ENCODE data around the gene BORCS6.

BORCS6 gene

DNA sequence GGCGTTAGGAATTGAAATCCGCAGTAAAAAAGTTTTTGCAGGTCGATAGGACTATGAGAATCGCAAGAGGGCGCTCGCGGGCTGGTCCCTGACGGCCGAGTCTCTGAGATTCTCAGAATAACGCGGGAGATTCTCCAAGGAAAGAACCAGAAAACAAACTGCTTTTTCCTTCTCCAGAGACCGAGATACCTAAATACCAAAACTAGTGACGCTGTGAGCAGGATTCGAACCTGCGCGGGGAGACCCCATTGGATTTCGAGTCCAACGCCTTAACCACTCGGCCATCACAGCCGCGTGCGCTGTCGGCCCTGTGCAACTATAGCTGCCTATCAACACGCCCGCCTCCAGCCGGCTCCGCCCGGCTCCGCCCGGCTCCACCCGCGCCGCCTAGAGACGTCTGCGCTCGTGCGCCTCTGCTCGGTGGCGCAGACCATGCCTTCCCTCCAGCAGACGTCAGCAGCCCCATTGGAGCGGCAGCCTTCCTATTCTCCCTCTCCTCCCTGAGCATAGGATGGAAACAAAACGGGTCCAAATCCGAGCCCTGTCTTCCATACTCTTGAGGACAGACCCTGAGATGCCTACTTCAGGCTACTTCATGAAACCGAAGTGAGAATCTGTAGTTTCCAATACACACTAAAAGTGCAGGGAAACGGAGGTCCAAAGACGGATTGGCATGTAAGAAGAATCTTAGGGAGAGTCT lies 51.2 kb downstream of the BORCS6 start:
- peak; percentile 80 for TF ChIP-seq CTCF (IDR thresholded peaks at IDR 0.05; ENCODE audit: insufficient read depth, low read depth, low read length, missing control alignments)

DNA sequence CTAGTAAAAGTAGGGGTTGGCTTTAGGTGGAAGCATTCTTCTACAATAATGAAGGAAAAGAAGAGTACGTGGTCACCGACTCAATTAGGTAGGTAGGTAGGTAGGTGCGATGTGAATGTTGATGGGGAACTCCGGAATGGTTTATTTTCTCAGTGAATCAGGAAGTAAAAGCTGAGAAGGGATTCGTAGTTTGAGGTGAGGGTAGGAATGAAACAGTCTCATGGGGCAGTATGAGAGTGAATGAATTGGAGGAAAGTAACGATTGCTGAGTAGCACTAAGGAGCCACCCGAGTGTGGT lies 51.7 kb downstream of the BORCS6 start:
- DNase-seq (ENCODE audit: low read depth), result no peak
- TF ChIP-seq CTCF (IDR thresholded peaks at IDR 0.05; ENCODE audit: insufficient read depth, low read depth, low read length, missing control alignments), result no peak
- peak overlapping the region; percentile 77 for H3K4me3 ChIP-seq (ENCODE audit: low read depth, low read length)

More for the DNA sequence above, 51.2 kb downstream of the BORCS6 start:
- DNase-seq (ENCODE audit: low read depth), result peak; percentile 97
- H3K4me3 ChIP-seq (ENCODE audit: low read depth, low read length), result peak overlapping the region; percentile 77

Measured in GM12865 (cell line).